AG04450 (cell line): Measurements from ENCODE around the gene ANXA4. TPM values are rescaled to one million over a fixed set of nuclear protein-coding genes. Genes with fewer than 3 reads are reported as not detected.

Experiments used
- CTCF ChIA-PET: fragments of 300-600, 350-600 bp; formaldehyde crosslinking; extraction: SDS; loops from one replicate; lab custom pipeline; 2022; ENCODE audit warnings: antibody characterized with exemption, inconsistent platforms; lab: Charles Lee
- POLR2A ChIA-PET: fragments of 350-600 bp; formaldehyde crosslinking; extraction: SDS; loops from one replicate; lab custom pipeline; 2021; ENCODE audit warnings: antibody characterized with exemption, inconsistent platforms; lab: Yijun Ruan, JAX
- DNase-seq: peaks from one replicate; pipeline ENCODE4 v3.0.0-alpha.2; 2011; ENCODE audit warnings: low read depth, low spot score
- H3K27ac ChIP-seq: one replicate; pipeline ENCODE4 v1.5.1; 2012; ENCODE audit warnings: low read depth, low read length, control low read depth
- H3K27me3 ChIP-seq: one replicate; pipeline ENCODE4 v1.6.0; 2012; ENCODE audit warnings: low read length; ENCODE audit not compliant: control insufficient read depth, insufficient read depth
- H3K4me3 ChIP-seq: 2 replicates; pipeline ENCODE4 v1.5.1; 2011; ENCODE audit warnings: mild to moderate bottlenecking, low read depth, low read length, control low read depth
- H3K9me3 ChIP-seq: 2 replicates; pipeline ENCODE4 v1.5.1; 2012; ENCODE audit warnings: low read length; ENCODE audit not compliant: control insufficient read depth, insufficient read depth
- CTCF ChIP-seq: IDR thresholded peaks from 2 replicates; pipeline ENCODE4 v1.5.1; 2011; ENCODE audit warnings: low read depth, low read length, control low read depth, inconsistent platforms
- polyA plus RNA-seq: library from polyadenylated mRNA; depleted of rRNA; stranded (reverse); fragments of >200 nt; gene quantifications from 2 replicates; pipeline ENCODE4 v1.2.3, GENCODE V29; 2011; rRNA removed
- small RNA-seq: library from RNA; depleted of rRNA; stranded (forward); fragments of <200 nt; gene quantifications from one replicate; pipeline ENCODE3, GENCODE V24; 2012; ENCODE audit warnings: low read depth; ENCODE audit not compliant: insufficient read length

ANXA4 gene
- polyA plus RNA-seq, 1 experiment, result 105 TPM

GRCh38 chr2:69863298-69863697 lies 121.4 kb downstream of the ANXA4 start:
- DNase-seq, result no peak
- Histone ChIP-seq H3K4me3 (no peak overlapping the region), H3K9me3 (no peaks in the 10 kb centered on the region), H3K27me3 (no peaks in the 10 kb centered on the region), H3K27ac (no peak overlapping the region)
- POLR2A ChIA-PET, result no interaction called here
- TF ChIP-seq CTCF, result no peak
- CTCF ChIA-PET, result interaction anchor here (1.4 kb wide), 1 partner anchor 139 kb away, joined by 10 read pairs; no protein-coding TSS in a partner anchor

Small RNA genes within 50 kb of the gene (small RNA-seq; reads per million reads assigned to genes)
- gene RPL23AP92, result not detected

Other genes starting within 250 kb of the ANXA4 start
- gene AAK1, start 98.4 kb upstream of the ANXA4 start, polyA plus RNA-seq, result 30.0 and 31.1 TPM in 2 replicates
- gene GMCL1, start 87.5 kb downstream of the ANXA4 start, polyA plus RNA-seq, result 5.3 and 7.2 TPM in 2 replicates
- 38.1 and 57.8 TPM in 2 replicates for gene SNRNP27, start 151.8 kb downstream of the ANXA4 start, polyA plus RNA-seq
- gene MXD1, start 173.0 kb downstream of the ANXA4 start, polyA plus RNA-seq, result 7.8 and 9.8 TPM in 2 replicates
- 0.06 and 0.11 TPM in 2 replicates for gene ASPRV1, start 219.5 kb downstream of the ANXA4 start, polyA plus RNA-seq